ENCODE measurements around the gene TTC17. TPM values are rescaled to one million over a fixed set of nuclear protein-coding genes. Genes with fewer than 3 reads are reported as not detected.
"Not testable (repeated sequence)": the region's sequence is repeated elsewhere in the genome, so short reads cannot be mapped to it uniquely, and the experiment has no call there.

Gene TTC17
- total RNA-seq, 1 donor from 2014 or later, result 126 TPM

DNA sequence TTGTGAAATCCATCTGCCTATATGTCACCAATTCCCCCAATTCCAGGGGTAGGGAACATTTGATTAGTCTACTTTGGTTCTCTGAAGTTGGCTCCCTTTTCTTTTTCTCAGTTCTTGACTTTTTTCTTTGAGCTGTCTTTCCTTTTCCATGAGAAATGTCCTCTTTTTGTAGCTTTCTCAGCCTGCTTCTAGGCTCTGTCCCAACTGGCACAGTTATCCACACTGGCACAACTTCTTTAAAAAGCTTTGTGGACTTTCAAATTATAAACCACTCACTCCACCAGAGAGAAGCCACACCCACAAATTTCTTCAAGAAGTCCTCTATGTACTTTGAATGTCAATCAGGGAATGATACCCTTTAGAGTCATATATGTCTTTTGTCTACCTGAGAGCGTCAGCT, 100.5 kb downstream of the TTC17 start:
- no peak for DNase-seq

DNA sequence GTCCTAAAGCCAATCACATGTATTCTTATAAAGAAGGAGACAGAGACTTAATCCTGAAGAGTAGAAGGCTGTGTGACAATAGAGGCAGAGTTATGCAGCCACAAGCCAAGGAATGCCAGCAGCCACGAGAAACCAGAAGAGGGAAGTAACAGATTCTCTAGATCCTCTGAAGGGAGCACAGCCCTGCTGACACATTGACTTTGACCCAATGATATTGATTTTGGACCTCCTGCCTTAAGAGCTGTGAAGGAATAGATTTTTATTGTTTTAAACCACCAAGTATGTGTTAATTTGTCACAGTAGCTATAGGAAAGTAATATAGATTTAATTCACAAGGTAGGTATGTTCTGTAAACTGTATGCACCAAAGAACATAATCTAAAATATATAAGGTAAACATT, 103.6 kb downstream of the TTC17 start:
- DNase-seq, result no peak

DNA sequence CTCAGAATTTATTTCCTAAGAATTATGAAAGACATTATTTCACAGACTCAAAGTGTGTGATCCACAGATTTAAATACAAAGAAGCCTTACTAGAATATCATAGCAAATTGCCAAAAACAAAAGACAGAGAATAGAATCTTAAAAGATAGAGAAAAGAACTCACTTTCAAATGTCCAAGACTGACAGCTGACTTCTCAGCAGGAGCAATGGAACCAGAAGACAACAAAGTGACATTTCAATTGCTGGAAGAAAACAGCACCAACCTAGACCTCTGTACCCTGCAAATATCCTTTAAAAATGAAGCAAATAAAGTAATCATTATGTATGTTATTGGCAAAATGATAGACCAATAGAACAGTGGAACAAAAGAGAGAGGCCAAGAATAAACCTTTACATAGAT, 109.2 kb downstream of the TTC17 start:
- DNase-seq, result no peak

DNA sequence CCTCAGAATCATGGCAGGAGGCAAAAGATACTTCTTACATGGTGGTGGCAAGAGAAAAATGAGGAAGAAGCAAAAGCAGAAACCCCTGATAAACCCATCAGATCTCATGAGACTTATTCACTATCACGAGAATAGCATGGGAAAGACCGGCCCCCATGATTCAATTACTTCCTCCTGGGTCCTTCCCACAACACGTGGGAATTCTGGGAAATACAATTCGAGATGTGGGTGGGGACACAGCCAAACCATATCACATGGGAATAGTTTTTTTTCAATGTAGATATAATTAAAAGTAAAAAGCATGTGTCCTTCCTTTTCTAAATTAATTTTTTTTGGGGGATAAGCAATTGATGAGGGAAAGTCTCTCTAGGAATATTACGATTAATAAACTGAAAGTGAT, 118.8 kb downstream of the TTC17 start:
- DNase-seq, result not testable (repeated sequence)

DNA sequence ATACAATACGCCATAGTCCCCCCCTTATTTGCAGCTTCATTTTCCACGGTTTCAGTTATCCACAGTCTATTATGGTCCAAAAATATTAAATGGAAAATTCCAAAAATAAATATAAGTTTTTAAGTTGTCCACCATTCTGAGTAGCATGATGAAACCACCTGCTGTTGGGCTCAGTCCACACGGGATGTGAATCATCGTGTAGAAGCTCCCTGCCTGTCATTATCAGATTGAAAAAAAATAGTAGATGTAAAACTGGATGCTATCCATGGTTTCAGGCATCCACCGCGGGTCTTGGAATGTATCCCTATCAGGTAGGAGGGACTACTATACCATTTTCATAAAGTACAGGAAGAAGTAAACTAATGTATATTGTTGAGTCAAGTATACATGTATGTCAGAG, 127.4 kb downstream of the TTC17 start:
- no peak for DNase-seq

DNA sequence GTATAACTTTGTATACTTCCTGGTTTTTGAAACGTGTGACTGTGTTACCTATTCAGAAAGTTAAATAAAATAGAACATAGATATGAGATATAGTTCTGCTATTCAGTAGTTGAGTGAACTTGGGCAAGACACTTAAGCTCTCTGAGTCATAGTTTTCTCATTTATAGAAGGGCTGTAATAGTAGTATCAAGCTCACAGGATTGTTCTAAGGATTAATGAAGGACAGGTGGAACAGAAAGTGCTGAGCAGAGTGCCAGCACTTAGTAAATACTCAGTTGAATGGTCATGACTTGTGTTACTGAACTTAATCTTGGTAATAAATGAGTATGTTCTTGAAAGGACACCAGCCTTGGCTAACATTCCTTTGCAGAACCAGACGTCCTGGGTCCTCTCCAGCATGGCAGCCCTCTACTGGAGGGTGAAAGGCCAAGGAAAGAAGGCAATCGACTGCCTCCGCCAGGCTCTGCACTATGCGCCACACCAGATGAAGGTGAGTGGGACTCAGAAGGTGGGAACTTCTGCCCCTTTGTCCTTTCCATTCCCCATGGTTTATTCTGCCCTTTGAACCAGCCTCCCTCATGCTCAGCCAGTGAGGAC, 131.2 kb downstream of the TTC17 start:
- no peak for DNase-seq

DNA sequence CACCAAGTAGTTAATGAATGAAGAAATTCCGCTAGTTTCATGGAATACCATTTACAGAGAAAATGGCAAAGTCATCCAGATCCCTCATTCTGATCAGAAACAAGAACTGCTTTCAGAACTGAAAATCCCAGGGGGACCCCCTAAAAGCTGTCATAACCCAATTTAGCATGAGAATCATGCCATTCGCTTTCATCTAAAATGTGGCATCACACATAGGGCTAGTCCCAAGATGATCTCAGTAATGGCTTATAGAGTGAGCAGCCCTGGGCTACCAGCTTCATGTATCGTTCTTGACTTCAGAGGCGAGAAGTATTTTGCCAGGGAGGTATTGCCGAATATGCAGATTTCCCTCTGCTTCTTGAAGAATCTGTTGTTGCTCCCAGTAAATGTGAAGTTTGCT, 134.0 kb downstream of the TTC17 start:
- no peak for DNase-seq

DNA sequence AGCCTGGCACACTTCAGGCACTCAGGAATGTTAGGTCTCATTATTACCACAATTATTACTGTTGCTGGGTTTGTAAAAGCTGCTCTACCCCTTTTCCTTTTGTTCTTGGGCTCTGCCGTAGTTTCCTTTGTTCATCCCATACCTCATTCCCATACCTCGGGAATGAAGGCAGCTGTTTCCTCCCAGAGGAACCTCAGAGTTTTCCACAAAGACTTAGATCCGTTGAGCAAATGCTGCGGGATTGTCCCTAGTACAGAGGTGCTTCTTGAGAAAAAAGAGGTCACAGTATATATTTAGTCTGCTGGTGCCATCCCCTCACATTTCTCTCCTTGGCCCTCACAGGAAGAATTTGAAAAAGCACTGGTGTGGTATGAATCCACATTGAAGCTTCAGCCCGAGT, 134.7 kb downstream of the TTC17 start:
- no peak for DNase-seq

DNA sequence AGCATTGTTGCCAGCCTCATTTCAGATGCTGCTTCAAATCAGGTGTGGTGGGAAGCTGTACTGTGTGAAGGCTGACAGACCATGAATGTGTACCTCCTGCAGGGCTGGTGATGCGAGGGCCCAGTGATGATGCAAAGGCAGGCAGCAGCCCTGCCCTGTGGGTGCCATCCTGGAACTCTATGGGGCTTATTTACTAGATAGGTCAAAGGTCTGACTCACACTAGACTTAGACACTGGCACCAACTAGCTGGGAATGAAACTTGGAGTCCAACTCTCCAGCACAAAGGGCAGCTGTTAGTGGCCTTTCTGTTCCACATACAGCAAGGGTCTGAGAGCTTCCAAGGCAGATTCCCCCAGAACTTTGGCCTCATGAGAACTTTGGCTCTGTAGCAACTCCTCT, 138.4 kb downstream of the TTC17 start:
- DNase-seq, result no peak

DNA sequence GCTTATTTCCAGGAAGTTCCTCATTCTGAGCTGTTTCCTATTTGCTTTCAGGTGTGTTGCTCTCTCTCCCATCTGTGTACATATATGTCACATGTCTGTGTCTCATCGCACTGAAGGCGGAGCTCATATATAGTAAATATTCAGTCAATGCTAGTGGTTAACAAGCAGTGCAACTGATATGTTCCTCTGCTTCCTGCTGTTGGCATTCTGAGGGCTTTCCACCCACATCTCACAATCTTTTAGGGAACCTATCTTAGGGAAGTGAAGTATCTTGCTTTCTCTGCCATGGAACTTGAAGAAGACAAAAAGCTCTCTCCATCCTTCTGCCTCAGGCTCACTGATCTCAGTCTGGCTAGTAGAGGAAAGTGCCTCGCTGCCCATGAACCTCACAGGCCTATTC, 139.8 kb downstream of the TTC17 start:
- DNase-seq, result no peak

DNA sequence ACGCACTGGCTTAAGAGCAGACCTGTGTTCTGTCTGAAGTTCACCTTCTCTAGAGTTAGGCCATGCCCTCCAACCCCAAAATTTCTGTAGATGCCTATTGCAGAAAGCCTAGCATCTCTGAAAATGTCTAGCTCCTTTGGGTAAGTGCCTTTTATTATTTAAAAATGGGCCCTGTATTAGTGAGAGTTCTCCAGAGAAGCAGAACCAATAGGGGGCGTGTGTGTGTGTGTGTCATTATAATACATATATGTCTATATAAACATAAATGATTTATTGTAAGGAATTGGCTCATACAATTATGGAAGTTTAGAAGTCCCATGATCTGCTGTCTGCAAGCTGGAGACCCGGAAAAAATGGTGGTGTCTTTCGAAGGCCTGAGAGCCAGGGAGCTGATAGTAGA, 144.7 kb downstream of the TTC17 start:
- no peak for DNase-seq

DNA sequence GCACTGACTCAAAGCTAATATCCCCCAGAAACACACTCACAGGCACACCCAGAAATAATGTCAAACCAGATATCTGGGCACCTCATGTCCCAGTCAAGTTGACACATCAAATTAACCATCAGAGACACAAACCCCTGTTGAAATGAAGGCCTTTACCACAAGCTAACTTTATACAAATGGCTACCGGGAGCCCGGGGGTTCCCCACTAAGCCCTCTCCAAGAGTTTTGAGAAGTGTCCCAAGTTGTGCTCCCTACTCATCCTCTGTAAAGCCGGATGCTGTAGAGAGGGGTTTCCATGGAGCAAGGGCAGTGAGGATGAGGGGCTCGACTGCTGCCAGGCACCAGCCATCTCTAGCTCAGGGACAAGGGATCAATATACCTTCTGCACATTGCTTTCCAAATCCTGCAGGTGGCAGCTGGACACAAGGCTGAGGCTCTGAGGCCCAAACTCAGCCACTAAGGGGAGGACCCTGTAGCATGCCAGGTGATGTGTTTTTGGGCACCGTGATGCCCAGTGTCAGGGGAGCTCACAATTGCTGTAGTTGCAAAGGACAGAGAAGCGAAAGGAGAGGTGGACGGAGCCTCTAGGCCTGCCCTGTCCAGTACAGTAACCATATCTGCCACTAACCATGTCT, 145.7 kb downstream of the TTC17 start:
- DNase-seq, result no peak

DNA sequence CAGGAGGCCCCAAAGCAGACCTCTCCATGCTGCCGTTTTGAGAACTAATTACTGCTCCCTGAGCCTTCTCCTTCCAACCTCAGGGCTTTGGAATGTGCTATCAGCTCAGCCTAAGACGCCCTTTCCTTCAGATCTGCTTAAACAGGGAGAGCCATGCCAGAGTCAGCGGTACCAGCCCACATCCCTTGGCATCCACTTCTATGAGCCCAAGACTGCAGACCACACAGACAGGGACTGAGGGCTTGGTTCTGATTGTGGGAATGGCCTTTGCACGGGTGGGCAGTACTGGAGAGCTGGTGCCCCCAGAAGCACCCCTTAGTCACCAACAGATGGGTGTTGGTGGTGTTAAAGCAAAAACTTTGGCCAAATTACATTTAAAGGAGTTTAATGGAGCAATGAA, 146.5 kb downstream of the TTC17 start:
- DNase-seq, result no peak

DNA sequence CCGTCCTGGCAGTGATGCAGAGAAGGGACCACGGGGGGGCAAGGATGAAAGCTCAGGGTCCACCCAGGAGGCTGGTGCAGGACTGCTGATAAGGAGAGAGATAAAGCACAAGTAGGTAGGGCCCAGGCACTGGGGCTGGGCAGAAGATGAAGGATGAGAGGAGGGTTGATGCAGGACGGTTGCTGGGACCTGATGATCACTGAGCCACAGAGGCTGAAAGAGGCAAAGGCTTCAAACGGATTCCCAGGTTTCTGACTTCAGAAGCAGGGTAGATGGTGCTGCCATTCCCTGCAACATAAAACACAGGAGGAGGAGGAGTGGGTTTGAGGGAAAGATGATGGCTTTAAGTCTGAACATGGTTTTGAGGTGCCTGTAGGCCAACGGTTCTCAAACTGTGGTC, 148.5 kb downstream of the TTC17 start:
- DNase-seq, result no peak

DNA sequence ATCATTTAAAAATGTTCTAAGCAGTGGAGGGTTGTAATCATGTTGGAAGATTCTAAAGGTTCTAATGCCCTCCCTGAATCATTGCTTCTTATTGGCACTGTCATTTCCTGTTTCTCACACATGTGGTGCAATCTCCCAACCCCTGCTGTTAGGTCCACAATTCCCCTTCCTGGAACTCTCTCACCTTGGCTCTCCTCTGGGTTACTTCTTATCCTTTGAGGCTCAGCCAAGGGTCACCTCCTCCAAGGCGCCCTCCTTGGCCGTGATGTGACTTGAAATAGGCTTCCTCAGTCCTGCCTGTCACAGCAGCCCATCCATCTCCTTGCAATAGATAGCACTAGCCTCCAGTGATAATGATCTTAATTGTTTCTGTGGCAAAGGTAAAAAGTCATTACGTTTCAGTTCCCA, 149.8 kb downstream of the TTC17 start:
- no peak for DNase-seq

DNA sequence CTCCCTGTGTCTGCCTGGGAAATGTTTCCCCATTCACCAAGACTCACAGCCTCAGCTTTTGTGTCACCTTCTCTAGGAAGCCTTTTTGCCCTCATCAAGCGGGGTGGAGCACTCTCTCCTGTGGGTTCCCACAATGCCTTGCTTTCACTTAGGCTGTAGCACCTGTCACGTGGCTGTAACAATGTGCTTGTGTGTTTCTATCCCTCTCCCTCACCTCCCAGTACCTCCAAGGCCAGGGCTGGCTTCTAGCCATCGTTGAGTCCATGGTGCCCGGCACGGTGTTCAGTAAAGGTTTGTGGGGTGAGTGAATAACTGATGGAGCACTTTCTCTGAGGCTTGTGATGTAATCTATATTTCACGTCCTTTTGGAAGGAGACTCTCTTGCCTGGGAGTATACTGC, 153.2 kb downstream of the TTC17 start:
- DNase-seq, result no peak

DNA sequence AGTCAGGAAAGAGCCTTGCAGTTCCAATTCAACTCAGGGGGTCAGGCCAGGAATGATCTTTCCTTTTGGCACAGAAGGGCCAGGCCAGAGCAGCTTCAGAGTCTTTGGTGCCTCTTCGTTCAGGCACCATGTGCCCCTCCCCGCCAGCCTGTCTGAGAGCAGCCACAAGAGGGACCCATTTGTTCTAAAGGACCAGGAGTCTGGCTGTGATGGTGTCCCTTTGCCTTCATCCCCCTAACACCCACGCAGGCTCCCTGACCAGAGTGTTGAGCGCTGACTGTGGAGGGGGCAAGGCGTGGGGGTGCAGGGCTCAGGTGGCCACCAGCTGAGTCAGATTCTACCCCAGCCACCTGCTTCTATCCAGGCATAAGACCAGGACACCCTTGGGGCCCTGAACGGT, 156.4 kb downstream of the TTC17 start:
- DNase-seq, result no peak

DNA sequence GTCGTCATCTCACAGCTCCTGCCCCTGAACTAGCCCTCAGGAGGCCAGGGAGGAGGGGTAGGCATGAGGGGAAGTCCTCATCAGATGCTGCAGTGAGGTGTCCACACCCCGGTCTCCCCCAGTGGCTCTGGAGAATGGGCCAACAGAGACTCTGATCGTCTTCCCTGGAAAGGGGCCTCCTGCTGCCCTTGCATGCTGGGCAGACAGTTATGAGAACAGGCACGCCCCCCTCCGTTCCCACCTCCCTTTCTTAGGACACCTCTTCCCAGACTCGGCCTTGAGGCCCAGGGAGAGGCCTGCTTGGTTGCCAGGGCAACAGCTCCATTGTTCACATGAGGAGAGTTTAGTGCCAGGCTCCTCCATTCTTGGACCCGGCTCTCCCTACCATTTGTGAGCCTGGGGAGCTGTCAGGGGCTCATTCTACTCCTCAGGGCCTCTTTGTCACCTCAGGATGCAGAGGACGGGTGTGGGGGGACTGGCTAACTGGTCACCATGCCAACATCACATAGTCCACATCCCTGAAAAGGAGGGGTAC, 157.7 kb downstream of the TTC17 start:
- no peak for DNase-seq

DNA sequence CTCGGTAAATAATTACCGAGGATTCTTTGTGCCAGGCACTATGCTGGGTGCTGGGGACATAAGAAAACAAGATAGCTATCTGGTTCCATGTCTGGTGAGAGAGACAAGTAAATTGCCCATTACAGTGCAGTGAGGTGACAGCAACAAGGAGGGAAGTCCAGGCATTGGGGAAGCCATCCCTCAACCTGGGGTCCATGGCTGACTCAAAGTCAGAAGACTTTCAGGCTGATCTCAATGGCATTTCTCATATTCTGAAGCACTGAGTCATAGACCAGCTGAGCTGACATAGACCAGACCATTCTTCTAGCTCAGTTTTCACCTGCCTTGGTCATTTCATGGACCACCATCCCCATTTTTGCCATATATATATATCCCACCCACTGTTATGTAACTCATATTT, 158.8 kb downstream of the TTC17 start:
- DNase-seq, result no peak

DNA sequence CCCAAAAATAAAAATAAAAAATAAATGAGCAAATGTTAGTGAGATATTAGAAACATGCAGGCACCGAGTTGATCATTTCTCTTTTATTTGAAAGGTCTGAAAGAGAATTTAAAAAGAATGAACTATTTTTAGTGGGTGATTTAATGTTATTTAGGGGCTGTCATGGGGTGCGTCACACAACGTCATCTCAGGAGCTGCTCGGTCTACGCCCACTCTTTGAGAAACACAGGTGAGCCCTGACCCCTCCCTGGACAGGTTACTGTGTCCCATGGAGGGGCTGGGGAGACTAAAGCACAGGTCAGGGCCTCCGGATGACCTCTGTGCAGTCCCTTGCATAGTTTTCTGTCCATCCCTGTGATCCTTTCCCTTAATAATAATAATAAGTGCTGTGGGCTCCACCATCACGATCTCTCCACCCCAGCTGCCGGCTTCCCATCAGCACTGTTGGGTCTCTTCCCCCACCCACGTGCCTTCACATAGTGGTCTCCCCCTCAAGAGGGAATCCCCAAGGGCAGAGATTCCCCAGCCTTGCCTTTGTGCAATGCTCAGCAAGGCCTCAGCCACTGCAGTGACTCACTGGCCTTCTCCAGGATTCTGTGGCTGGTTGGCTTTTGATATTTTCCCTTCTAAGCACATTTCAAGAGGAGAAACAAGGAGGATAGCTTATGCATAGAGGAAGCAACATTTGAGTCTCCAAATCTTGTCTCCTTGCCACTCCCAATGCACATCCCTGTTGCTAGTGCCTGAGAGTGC, 159.9 kb downstream of the TTC17 start:
- DNase-seq, result no peak

DNA sequence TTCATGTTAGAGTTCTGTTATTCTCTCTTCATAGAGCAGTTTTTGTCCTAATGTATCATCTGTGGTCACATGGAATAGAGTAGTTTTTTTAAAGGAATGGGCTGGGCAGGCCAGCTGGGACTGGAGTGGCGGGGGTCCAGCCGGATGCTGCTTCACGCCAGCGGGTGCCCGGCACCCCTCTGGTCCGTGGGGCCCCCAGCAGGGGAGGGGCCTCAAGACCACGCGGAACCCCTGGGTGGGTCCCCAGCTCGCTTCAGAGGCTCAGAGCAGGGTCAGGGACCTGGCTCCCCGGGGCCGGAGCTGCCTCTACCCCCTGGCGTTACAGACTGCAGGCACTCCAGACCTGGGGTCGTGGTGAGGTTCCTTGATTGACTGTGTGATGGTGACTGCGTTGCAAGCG, 162.8 kb downstream of the TTC17 start:
- DNase-seq, result no peak

DNA sequence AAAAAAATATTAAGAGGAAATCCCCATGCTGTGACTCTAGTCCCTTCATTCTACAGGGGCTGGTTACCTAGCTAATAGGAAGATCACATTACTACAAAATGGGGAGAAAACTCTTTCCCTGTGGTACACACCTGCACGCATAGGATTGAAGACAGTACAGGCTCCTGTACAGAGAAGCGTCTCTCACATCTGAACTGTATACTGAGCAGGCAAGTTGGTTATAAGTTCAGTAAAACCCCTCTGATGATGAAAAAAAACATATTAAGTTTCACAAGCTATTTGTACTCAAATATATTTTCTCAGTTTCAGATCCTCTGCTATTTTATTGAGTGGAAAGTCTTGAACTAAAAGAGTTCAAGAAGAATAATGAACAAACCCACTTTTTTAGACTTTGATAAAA, 164.9 kb downstream of the TTC17 start:
- no peak for DNase-seq

DNA sequence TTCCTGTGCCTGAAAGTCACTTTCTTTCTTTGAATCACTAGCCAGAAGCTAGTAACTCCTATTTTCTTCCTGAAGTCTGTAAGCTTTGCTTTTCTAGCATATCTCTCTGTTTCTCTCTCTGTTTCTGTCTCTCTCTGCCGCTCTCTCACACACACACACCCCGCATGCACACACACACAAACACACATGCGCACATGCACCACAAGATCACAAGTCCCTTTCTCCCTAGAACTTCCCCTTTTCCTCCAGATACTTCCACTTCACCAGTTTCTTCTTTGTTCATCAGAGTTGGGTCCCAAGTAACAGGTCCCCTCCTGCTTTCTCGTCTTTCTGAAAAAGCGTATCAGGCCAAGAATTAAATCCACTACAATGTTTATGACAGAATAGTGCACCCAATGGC, 173.3 kb downstream of the TTC17 start:
- no peak for DNase-seq

Measured in skin of body (tissue), 2 donors.